DOHH2 (cell line): ENCODE results near the gene PARM1.

ENCODE experiments used
- H3F3A ChIP-seq: fragments of 200-600 bp; sonication (generic), shearing (Covaris generic); 2 replicates; pipeline ENCODE4 v1.6.0; 2016; ENCODE audit warnings: antibody characterized with exemption, mild to moderate bottlenecking; ENCODE audit not compliant: control insufficient read depth, insufficient read depth
- H3K27ac ChIP-seq: fragments of 200-600 bp; sonication (generic); 2 replicates; pipeline ENCODE4 v1.5.1; 2014; ENCODE audit warnings: low read depth, mild to moderate bottlenecking, low read length, moderate library complexity
- H3K27me3 ChIP-seq: fragments of 200-600 bp; sonication (generic); 2 replicates; pipeline ENCODE4 v1.6.1; 2014; ENCODE audit warnings: mild to moderate bottlenecking, low read length, mixed read lengths; ENCODE audit not compliant: control insufficient read depth
- H3K36me3 ChIP-seq: fragments of 200-600 bp; sonication (generic); 2 replicates; pipeline ENCODE4 v1.6.1; 2014; ENCODE audit warnings: mild to moderate bottlenecking, low read length, moderate library complexity, mixed read lengths; ENCODE audit not compliant: control insufficient read depth
- H3K4me1 ChIP-seq: fragments of 200-600 bp; sonication (generic); 2 replicates; pipeline ENCODE4 v1.6.1; 2014; ENCODE audit warnings: mild to moderate bottlenecking, low read length, mixed read lengths; ENCODE audit not compliant: control insufficient read depth
- H3K4me2 ChIP-seq: fragments of 200-600 bp; sonication (generic); 2 replicates; pipeline ENCODE4 v1.6.0; 2014; ENCODE audit warnings: mild to moderate bottlenecking, low read length, moderate library complexity
- H3K4me3 ChIP-seq: fragments of 200-600 bp; sonication (generic); 2 replicates; pipeline ENCODE4 v1.5.1; 2014; ENCODE audit warnings: mild to moderate bottlenecking, low read length, mixed read lengths
- H3K79me2 ChIP-seq: fragments of 200-600 bp; sonication (generic); 2 replicates; pipeline ENCODE4 v1.6.1; 2014; ENCODE audit warnings: mild to moderate bottlenecking, low read length, mixed read lengths; ENCODE audit not compliant: control insufficient read depth
- H3K9me2 ChIP-seq: fragments of 200-600 bp; sonication (generic); replicated peaks from 2 replicates; pipeline ENCODE4 v1.6.1; 2014; ENCODE audit warnings: mild to moderate bottlenecking, low read length, mixed read lengths; ENCODE audit not compliant: control insufficient read depth
- H3K9me3 ChIP-seq: fragments of 200-600 bp; sonication (generic); 2 replicates; pipeline ENCODE4 v1.6.1; 2014; ENCODE audit warnings: antibody characterized with exemption, low read length, mixed read lengths; ENCODE audit not compliant: control insufficient read depth, insufficient read depth
- H4K20me1 ChIP-seq: fragments of 200-600 bp; sonication (generic); 2 replicates; pipeline ENCODE4 v1.6.0; 2014; ENCODE audit warnings: low read depth, mild to moderate bottlenecking, antibody characterized with exemption, low read length, moderate library complexity; ENCODE audit not compliant: control insufficient read depth, insufficient read depth
- EZH2phosphoT487 ChIP-seq: fragments of 200-600 bp; sonication (generic); IDR thresholded peaks from 2 replicates; pipeline ENCODE4 v1.6.1; 2017; ENCODE audit warnings: borderline replicate concordance, mild to moderate bottlenecking, antibody characterized with exemption, low read length, moderate library complexity, mixed read lengths
- TF ChIP-seq, protein P1 (sequence below): fragments of 200-600 bp; sonication (generic); IDR thresholded peaks from one replicate; pipeline ENCODE4 v1.5.1; 2014; ENCODE audit warnings: antibody characterized with exemption, mild to moderate bottlenecking, low read depth, low read length; ENCODE audit not compliant: poor library complexity, severe bottlenecking

Gene PARM1

DNA sequence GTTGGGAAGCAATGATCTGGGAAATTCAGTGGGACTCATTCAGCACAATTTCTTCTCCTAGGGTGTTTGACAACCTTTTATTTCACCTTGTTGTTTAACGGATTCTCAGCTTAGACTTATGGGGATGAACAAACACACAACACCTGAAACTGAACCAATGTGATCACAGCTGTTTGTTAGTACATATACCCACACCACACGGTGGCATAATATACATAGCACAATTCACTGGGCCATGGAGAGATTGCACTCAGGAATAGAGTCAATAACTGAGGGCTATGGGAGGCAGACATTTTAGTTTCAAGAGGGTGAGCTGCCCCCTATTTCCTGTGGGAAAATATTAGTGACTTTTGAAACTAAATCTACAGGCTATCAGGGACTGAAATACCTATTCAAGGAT, 148.0 kb downstream of the PARM1 start:
- no peaks in the 10 kb centered on the region for H3K36me3 ChIP-seq
- no peaks in the 10 kb centered on the region for H3K4me1 ChIP-seq
- H3F3A ChIP-seq: no peaks in the 10 kb centered on the region
- no peak overlapping the region for H3K27ac ChIP-seq
- no peak for TF ChIP-seq EZH2phosphoT487
- TF ChIP-seq, protein P1, sequence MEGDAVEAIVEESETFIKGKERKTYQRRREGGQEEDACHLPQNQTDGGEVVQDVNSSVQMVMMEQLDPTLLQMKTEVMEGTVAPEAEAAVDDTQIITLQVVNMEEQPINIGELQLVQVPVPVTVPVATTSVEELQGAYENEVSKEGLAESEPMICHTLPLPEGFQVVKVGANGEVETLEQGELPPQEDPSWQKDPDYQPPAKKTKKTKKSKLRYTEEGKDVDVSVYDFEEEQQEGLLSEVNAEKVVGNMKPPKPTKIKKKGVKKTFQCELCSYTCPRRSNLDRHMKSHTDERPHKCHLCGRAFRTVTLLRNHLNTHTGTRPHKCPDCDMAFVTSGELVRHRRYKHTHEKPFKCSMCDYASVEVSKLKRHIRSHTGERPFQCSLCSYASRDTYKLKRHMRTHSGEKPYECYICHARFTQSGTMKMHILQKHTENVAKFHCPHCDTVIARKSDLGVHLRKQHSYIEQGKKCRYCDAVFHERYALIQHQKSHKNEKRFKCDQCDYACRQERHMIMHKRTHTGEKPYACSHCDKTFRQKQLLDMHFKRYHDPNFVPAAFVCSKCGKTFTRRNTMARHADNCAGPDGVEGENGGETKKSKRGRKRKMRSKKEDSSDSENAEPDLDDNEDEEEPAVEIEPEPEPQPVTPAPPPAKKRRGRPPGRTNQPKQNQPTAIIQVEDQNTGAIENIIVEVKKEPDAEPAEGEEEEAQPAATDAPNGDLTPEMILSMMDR: no peak
- H3K4me3 ChIP-seq: no peak overlapping the region
- H3K9me2 ChIP-seq: no peaks in the 10 kb centered on the region
- H3K27me3 ChIP-seq: no peaks in the 10 kb centered on the region
- H4K20me1 ChIP-seq: no peaks in the 10 kb centered on the region
- H3K79me2 ChIP-seq: no peaks in the 10 kb centered on the region
- H3K4me2 ChIP-seq: no peak overlapping the region
- no peaks in the 10 kb centered on the region; the same call in 1 of the 2 replicates for H3K9me3 ChIP-seq

DNA sequence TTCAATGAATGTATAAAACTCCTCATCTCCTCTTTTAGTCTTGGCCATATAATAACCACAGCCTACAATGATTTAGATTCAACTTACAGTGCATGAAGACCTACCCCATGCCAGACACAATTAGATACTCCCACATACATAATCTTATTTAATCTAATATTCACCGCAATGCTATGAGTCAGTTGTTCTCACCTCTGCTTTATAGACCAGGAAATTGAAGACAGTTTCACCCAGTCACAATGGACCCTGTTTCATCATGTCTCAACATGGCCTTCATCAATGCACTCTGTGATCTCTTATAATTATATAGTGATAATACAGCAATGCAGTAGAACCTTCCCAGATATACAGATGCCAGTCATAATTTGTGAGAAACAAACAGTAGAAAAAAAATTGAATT, 148.6 kb downstream of the PARM1 start:
- no peaks in the 10 kb centered on the region; the same call in 1 of the 2 replicates for H3K9me3 ChIP-seq
- H3K4me1 ChIP-seq: no peaks in the 10 kb centered on the region
- H4K20me1 ChIP-seq: no peaks in the 10 kb centered on the region
- H3K79me2 ChIP-seq: no peaks in the 10 kb centered on the region
- no peak overlapping the region for H3K4me3 ChIP-seq
- no peaks in the 10 kb centered on the region for H3F3A ChIP-seq
- no peaks in the 10 kb centered on the region for H3K36me3 ChIP-seq
- H3K27me3 ChIP-seq: no peaks in the 10 kb centered on the region
- H3K9me2 ChIP-seq: no peaks in the 10 kb centered on the region
- no peak overlapping the region for H3K27ac ChIP-seq
- TF ChIP-seq, protein P1: no peak
- TF ChIP-seq EZH2phosphoT487: no peak
- H3K4me2 ChIP-seq: no peak overlapping the region

DNA sequence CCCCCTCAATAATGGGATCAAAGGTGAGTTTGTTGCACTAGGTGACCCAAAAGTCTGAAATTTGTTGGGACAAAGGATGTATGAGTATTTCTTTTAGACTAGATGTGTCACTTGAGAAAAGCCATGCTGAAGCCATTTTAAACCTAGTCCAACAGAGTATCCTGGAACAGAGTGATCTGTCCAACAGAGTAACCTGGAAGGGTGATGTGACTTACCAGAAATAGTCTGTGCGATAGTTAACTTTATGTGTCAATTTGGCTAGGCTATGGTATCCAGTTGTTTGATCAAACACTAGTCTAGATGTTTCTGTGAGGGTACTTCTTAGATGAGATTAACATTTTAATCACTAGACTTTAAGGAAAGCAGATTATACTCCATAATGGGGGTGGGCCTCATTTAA, 154.5 kb downstream of the PARM1 start:
- Histone ChIP-seq H3K27ac (no peak overlapping the region), H3F3A (no peaks in the 10 kb centered on the region), H4K20me1 (no peaks in the 10 kb centered on the region), H3K36me3 (no peaks in the 10 kb centered on the region), H3K4me2 (no peak overlapping the region), H3K27me3 (no peaks in the 10 kb centered on the region), H3K79me2 (no peaks in the 10 kb centered on the region), H3K9me3 (no peaks in the 10 kb centered on the region), H3K4me3 (no peak overlapping the region), H3K9me2 (no peaks in the 10 kb centered on the region), H3K4me1 (no peaks in the 10 kb centered on the region)
- TF ChIP-seq, protein P1: no peak
- no peak for TF ChIP-seq EZH2phosphoT487

DNA sequence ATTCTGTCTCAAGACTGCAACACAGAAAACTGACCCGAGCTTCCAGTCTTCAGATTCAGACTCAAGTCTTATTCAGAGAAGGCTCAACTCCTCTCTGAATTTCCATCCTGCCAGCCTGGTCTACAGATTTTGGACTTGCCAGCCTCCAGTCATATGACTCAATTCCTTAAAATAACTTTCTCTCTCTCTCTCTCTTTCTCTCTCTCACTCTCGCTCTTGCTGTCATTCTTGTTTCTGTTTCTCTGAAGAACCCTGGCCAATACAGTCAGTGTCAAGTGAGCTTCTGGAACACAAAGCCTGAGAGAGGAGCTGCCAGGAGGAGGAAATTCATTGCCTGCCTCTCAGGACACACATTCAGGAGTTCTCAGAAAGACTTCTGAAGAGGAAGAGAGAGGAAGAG, 154.9 kb downstream of the PARM1 start:
- no peaks in the 10 kb centered on the region for H3F3A ChIP-seq
- no peaks in the 10 kb centered on the region for H3K9me2 ChIP-seq
- H3K4me1 ChIP-seq: no peaks in the 10 kb centered on the region
- no peak overlapping the region for H3K27ac ChIP-seq
- H3K4me2 ChIP-seq: no peak overlapping the region
- no peaks in the 10 kb centered on the region for H3K79me2 ChIP-seq
- no peak overlapping the region for H3K4me3 ChIP-seq
- no peak for TF ChIP-seq EZH2phosphoT487
- TF ChIP-seq, protein P1: no peak
- no peaks in the 10 kb centered on the region for H3K36me3 ChIP-seq
- H3K27me3 ChIP-seq: no peaks in the 10 kb centered on the region
- H4K20me1 ChIP-seq: no peaks in the 10 kb centered on the region
- no peaks in the 10 kb centered on the region for H3K9me3 ChIP-seq
